Smooth muscle cell (in vitro differentiated cells): ENCODE data around the gene SPSB1. TPM values are rescaled to one million over a fixed set of nuclear protein-coding genes. Genes with fewer than 3 reads are reported as not detected.

ENCODE experiments used
- DNase-seq: peaks from one replicate; lab custom pipeline; 2025; ENCODE audit not compliant: unreplicated experiment; lab: John Stamatoyannopoulos, UW
- H2AFZ ChIP-seq: fragments of 200-600 bp; sonication (generic); 2 replicates; pipeline ENCODE4 v1.6.0; 2016; ENCODE audit warnings: antibody characterized with exemption, low read depth, mild to moderate bottlenecking
- H3F3A ChIP-seq: fragments of 200-600 bp; sonication (generic); 2 replicates; pipeline ENCODE4 v1.6.0; 2017; ENCODE audit warnings: antibody characterized with exemption, low read depth
- H3K27ac ChIP-seq: fragments of 200-600 bp; sonication (generic); 2 replicates; pipeline ENCODE4 v1.5.1; 2016; ENCODE audit warnings: low read depth, mild to moderate bottlenecking
- H3K27me3 ChIP-seq: fragments of 200-600 bp; sonication (generic); 2 replicates; pipeline ENCODE4 v1.6.1; 2016; ENCODE audit warnings: low read depth, mild to moderate bottlenecking
- H3K36me3 ChIP-seq: fragments of 200-600 bp; sonication (generic); 2 replicates; pipeline ENCODE4 v1.5.1; 2016; ENCODE audit warnings: low read depth
- H3K4me1 ChIP-seq: fragments of 200-600 bp; sonication (generic); 2 replicates; pipeline ENCODE4 v1.5.1; 2016; ENCODE audit warnings: low read depth
- H3K4me2 ChIP-seq: fragments of 200-600 bp; sonication (generic); 2 replicates; pipeline ENCODE4 v1.6.0; 2016; ENCODE audit warnings: mild to moderate bottlenecking
- H3K4me3 ChIP-seq: fragments of 200-600 bp; sonication (generic); 2 replicates; pipeline ENCODE4 v1.5.1; 2016; ENCODE audit warnings: mild to moderate bottlenecking
- H3K79me2 ChIP-seq: fragments of 200-600 bp; sonication (generic); 2 replicates; pipeline ENCODE4 v1.6.0; 2016; ENCODE audit warnings: low read depth, mild to moderate bottlenecking
- H3K9ac ChIP-seq: fragments of 200-600 bp; sonication (generic); 2 replicates; pipeline ENCODE4 v1.6.0; 2016; ENCODE audit warnings: low read depth
- H3K9me3 ChIP-seq: fragments of 200-600 bp; sonication (generic); replicated peaks from 2 replicates; pipeline ENCODE4 v1.5.1; 2016; ENCODE audit warnings: low read depth
- H4K20me1 ChIP-seq: fragments of 200-600 bp; sonication (generic); 2 replicates; pipeline ENCODE4 v1.6.0; 2016; ENCODE audit warnings: low read depth
- WGBS: methylation state at CpG from one replicate; pipeline ENCODE4 v1.1.7; 2016; ENCODE audit warnings: low lambda C conversion rate; 5-methylcytosine and 5-hydroxymethylcytosine counted together
- polyA plus RNA-seq: library from polyadenylated mRNA; unstranded; fragments of >200 nt; fragmentation: Nextera tagmentation; extraction: Ambion mirVana; gene quantifications from 2 replicates; pipeline ENCODE4 v1.2.1, GENCODE V29; 2016
- total RNA-seq: library from RNA; depleted of rRNA; stranded (reverse); fragments of >200 nt; gene quantifications from 2 replicates; pipeline ENCODE4 v1.2.3, GENCODE V29; 2014
- TF ChIP-seq, protein P1 (sequence below): fragments of 200-600 bp; sonication (generic); IDR thresholded peaks from 2 replicates; pipeline ENCODE4 v1.5.1; 2017; ENCODE audit warnings: borderline replicate concordance, mild to moderate bottlenecking, antibody characterized with exemption; ENCODE audit not compliant: insufficient read depth, poor library complexity, severe bottlenecking

SPSB1 gene
- total and polyA plus RNA-seq, 2 experiments from 2014 or later, result 27.6 to 37.0 TPM

DNA sequence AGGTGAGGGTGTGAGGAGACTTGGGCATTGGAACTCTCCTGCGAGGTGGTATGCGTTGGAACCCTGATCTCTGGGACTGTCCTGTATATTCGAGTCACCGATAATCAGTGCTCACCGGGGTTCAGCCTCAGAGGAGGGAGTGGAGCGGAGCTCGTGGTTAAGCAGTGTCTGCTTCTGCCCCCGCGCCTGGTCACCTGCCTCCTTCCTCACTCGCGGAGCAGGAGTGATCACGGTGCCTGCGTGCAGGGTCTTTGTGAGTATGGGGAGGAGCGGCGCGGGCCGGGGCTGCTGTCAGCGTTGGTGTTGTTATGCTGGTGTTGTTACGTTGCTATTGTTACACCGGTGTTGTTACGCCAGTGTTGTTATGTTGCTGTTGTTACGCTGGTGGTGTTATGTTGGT is 34.8 kb upstream of the SPSB1 start:
- Histone ChIP-seq H3K4me3 (no peak overlapping the region), H3K79me2 (peaks cover 21% of the 10 kb centered on the region), H3F3A (no peaks in the 10 kb centered on the region), H3K9ac (no peak overlapping the region), H3K27ac (no peak overlapping the region), H3K9me3 (no peaks in the 10 kb centered on the region), H3K4me2 (no peak overlapping the region), H3K4me1 (peaks cover 14% of the 10 kb centered on the region), H3K36me3 (no peaks in the 10 kb centered on the region), H2AFZ (no peak overlapping the region), H3K27me3 (no peaks in the 10 kb centered on the region), H4K20me1 (peaks cover 22% of the 10 kb centered on the region)
- TF ChIP-seq, protein P1, sequence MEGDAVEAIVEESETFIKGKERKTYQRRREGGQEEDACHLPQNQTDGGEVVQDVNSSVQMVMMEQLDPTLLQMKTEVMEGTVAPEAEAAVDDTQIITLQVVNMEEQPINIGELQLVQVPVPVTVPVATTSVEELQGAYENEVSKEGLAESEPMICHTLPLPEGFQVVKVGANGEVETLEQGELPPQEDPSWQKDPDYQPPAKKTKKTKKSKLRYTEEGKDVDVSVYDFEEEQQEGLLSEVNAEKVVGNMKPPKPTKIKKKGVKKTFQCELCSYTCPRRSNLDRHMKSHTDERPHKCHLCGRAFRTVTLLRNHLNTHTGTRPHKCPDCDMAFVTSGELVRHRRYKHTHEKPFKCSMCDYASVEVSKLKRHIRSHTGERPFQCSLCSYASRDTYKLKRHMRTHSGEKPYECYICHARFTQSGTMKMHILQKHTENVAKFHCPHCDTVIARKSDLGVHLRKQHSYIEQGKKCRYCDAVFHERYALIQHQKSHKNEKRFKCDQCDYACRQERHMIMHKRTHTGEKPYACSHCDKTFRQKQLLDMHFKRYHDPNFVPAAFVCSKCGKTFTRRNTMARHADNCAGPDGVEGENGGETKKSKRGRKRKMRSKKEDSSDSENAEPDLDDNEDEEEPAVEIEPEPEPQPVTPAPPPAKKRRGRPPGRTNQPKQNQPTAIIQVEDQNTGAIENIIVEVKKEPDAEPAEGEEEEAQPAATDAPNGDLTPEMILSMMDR, result no peak
- DNase-seq, result no peak
- 97% methylated on average over 22 of the region's 22 CpGs for WGBS

GRCh38 chr1:9258629-9259028 is 34.1 kb upstream of the SPSB1 start:
- Histone ChIP-seq H3K4me3 (no peak overlapping the region), H3K36me3 (no peaks in the 10 kb centered on the region), H3K27me3 (no peaks in the 10 kb centered on the region), H3K4me1 (peaks cover 9% of the 10 kb centered on the region), H3K79me2 (peaks cover 21% of the 10 kb centered on the region), H2AFZ (no peak overlapping the region), H4K20me1 (peaks cover 21% of the 10 kb centered on the region), H3K4me2 (no peak overlapping the region), H3K9ac (no peak overlapping the region), H3K27ac (no peak overlapping the region), H3F3A (no peaks in the 10 kb centered on the region), H3K9me3 (no peaks in the 10 kb centered on the region)
- no peak for DNase-seq
- 96% methylated on average over 9 of the region's 9 CpGs for WGBS
- TF ChIP-seq, protein P1, result no peak

DNA sequence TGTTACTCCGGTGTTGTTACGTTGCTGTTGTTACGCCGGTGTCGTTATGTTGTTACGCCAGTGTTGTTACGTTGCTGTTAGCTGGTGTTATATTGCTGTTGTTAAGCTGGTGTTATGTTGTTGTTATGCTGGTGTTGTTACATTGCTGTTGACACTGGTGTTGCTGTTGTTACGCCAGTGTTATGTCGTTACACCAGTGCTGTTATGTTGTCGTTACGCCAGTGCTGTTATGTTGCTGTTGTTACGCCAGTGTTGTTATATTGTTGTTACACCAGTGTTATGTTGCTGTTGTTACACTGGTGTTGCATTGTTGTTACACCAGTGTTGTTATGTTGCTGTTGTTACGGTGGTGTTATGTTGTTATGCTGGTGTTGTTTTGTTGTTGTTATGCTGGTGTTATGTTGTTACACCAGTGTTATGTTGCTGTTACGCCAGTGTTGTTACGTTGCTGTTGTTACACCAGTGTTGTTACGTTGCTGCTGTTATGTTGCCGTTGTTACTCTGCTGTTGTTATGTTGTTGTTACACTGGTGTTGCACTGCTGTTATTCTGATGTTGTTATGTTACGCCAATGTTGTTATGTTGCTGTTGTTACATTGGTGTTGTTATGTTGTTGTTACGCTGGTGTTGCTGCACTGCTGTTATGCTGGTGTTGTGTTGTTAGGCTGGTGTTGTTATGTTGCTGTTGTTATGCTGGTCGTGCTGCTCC is 32.5 kb upstream of the SPSB1 start:
- TF ChIP-seq, protein P1, result no peak
- Histone ChIP-seq H3K27ac (no peak overlapping the region), H3K79me2 (peaks cover 21% of the 10 kb centered on the region), H3K4me1 (no peaks in the 10 kb centered on the region), H3K9ac (no peak overlapping the region), H3F3A (no peaks in the 10 kb centered on the region), H3K27me3 (no peaks in the 10 kb centered on the region), H3K9me3 (no peaks in the 10 kb centered on the region), H3K4me2 (no peak overlapping the region), H3K36me3 (no peaks in the 10 kb centered on the region), H2AFZ (no peak overlapping the region), H3K4me3 (no peak overlapping the region), H4K20me1 (peaks cover 17% of the 10 kb centered on the region)
- DNase-seq, result no peak
- 95% methylated on average over 19 of the region's 20 CpGs for WGBS

GRCh38 chr1:9261496-9261895 is 31.2 kb upstream of the SPSB1 start:
- H3K4me3 ChIP-seq, result no peak overlapping the region
- no peak overlapping the region for H2AFZ ChIP-seq
- no peaks in the 10 kb centered on the region for H3K36me3 ChIP-seq
- no peaks in the 10 kb centered on the region for H3F3A ChIP-seq
- H3K9me3 ChIP-seq, result no peaks in the 10 kb centered on the region
- H3K9ac ChIP-seq, result no peak overlapping the region
- peaks cover 21% of the 10 kb centered on the region for H3K79me2 ChIP-seq
- TF ChIP-seq, protein P1, result no peak
- no peaks in the 10 kb centered on the region for H3K27me3 ChIP-seq
- WGBS, result 93% methylated on average over 8 of the region's 8 CpGs
- H3K27ac ChIP-seq, result no peak overlapping the region
- no peaks in the 10 kb centered on the region for H3K4me1 ChIP-seq
- peaks cover 17% of the 10 kb centered on the region for H4K20me1 ChIP-seq
- no peak overlapping the region for H3K4me2 ChIP-seq
- DNase-seq, result no peak
